GM12891 (cell line): ENCODE measurements around the gene SEMA5A.
"Not testable (repeated sequence)": the region's sequence is repeated elsewhere in the genome, so short reads cannot be mapped to it uniquely, and the experiment has no call there.

Experiments
- DNase-seq: peaks from one replicate; pipeline ENCODE4 v3.0.0; 2011; ENCODE audit warnings: low spot score; ENCODE audit not compliant: insufficient read length
- FAIRE-seq: peaks from 2 replicates; lab custom pipeline; 2011; peaks lifted over from hg19 to GRCh38; lab: Jason Lieb, UNC
- PAX5 ChIP-seq: IDR thresholded peaks from 2 replicates; pipeline ENCODE4 v1.6.1; 2011; ENCODE audit warnings: low read length, moderate library complexity, mild to moderate bottlenecking; ENCODE audit not compliant: insufficient read depth, severe bottlenecking
- POLR2A ChIP-seq: IDR thresholded peaks from 2 replicates; pipeline ENCODE4 v1.6.1; 2011; ENCODE audit warnings: low read depth, low read length, control low read depth
- POLR2AphosphoS5 ChIP-seq: IDR thresholded peaks from 2 replicates; pipeline ENCODE4 v1.6.1; 2011; ENCODE audit warnings: low read depth, low read length, control low read depth
- POU2F2 ChIP-seq: IDR thresholded peaks from 2 replicates; pipeline ENCODE4 v1.6.1; 2011; ENCODE audit warnings: low read depth, mild to moderate bottlenecking, control low read depth, low read length, moderate library complexity
- SPI1 ChIP-seq: IDR thresholded peaks from 2 replicates; pipeline ENCODE4 v1.6.1; 2011; ENCODE audit warnings: low read depth, low read length, control low read depth
- TAF1 ChIP-seq: IDR thresholded peaks from 2 replicates; pipeline ENCODE4 v1.6.1; 2011; ENCODE audit warnings: low read depth, low read length, control low read depth

The SEMA5A gene

GRCh38 chr5:9415091-9415490 lies 130.8 kb downstream of the SEMA5A start:
- FAIRE-seq = no peak
- no peak for TF ChIP-seq SPI1
- no peak for TF ChIP-seq POU2F2
- no peak for TF ChIP-seq PAX5
- no peak for TF ChIP-seq POLR2A
- no peak for TF ChIP-seq POLR2AphosphoS5
- TF ChIP-seq TAF1 = no peak
- DNase-seq = no peak

GRCh38 chr5:9411142-9411541 lies 134.7 kb downstream of the SEMA5A start:
- FAIRE-seq (no peak), DNase-seq (no peak)
- no peak for TF ChIP-seq SPI1
- TF ChIP-seq TAF1 = no peak
- no peak for TF ChIP-seq PAX5
- no peak for TF ChIP-seq POLR2AphosphoS5
- no peak for TF ChIP-seq POLR2A
- TF ChIP-seq POU2F2 = no peak

GRCh38 chr5:9409413-9409960 lies 136.4 kb downstream of the SEMA5A start:
- TF ChIP-seq PAX5 (no peak), POLR2AphosphoS5 (no peak), POU2F2 (no peak)
- DNase-seq (no peak), FAIRE-seq (no peak)

- FAIRE-seq = no peak
- no peak for TF ChIP-seq SPI1
- TF ChIP-seq POU2F2 = no peak
- no peak for TF ChIP-seq POLR2A
- TF ChIP-seq TAF1 = no peak
Observed at GRCh38 chr5:9408964-9409363, 136.9 kb downstream of the SEMA5A start.

GRCh38 chr5:9405196-9405754 lies 140.6 kb downstream of the SEMA5A start:
- FAIRE-seq (no peak), DNase-seq (no peak)
- TF ChIP-seq POU2F2 (no peak), TAF1 (no peak), PAX5 (no peak), POLR2AphosphoS5 (no peak), POLR2A (no peak), SPI1 (no peak)

More at GRCh38 chr5:9408964-9409363, 136.9 kb downstream of the SEMA5A start:
- no peak for DNase-seq

- TF ChIP-seq POLR2A = no peak
- no peak for TF ChIP-seq SPI1
- TF ChIP-seq TAF1 = no peak
- TF ChIP-seq POLR2AphosphoS5 = no peak
- TF ChIP-seq POU2F2 = no peak
- TF ChIP-seq PAX5 = no peak
- FAIRE-seq (no peak), DNase-seq (no peak)
Observed at GRCh38 chr5:9401786-9402472, 143.9 kb downstream of the SEMA5A start.

- FAIRE-seq = not testable (repeated sequence)
Observed at GRCh38 chr5:9399783-9400182, 146.1 kb downstream of the SEMA5A start.

GRCh38 chr5:9399094-9399493 lies 146.8 kb downstream of the SEMA5A start:
- DNase-seq (no peak), FAIRE-seq (no peak)
- no peak for TF ChIP-seq POU2F2
- TF ChIP-seq PAX5 = no peak
- no peak for TF ChIP-seq POLR2A
- no peak for TF ChIP-seq TAF1
- TF ChIP-seq POLR2AphosphoS5 = no peak
- TF ChIP-seq SPI1 = no peak

More at GRCh38 chr5:9399783-9400182, 146.1 kb downstream of the SEMA5A start:
- DNase-seq = not testable (repeated sequence)

- DNase-seq (no peak), FAIRE-seq (no peak)
- TF ChIP-seq POLR2AphosphoS5 = no peak
- no peak for TF ChIP-seq POLR2A
- no peak for TF ChIP-seq PAX5
- no peak for TF ChIP-seq POU2F2
- TF ChIP-seq TAF1 = no peak
- no peak for TF ChIP-seq SPI1
Observed at GRCh38 chr5:9398227-9398626, 147.6 kb downstream of the SEMA5A start.

GRCh38 chr5:9396285-9396770 lies 149.5 kb downstream of the SEMA5A start:
- no peak for FAIRE-seq
- no peak for DNase-seq
- no peak for TF ChIP-seq PAX5
- no peak for TF ChIP-seq POU2F2
- TF ChIP-seq TAF1 = no peak
- TF ChIP-seq SPI1 = no peak
- no peak for TF ChIP-seq POLR2AphosphoS5
- TF ChIP-seq POLR2A = no peak
